GM12872 (cell line): Measurements from ENCODE around the gene SDK2.

Experiments used
- TF ChIP-seq, protein P1 (sequence below): IDR thresholded peaks from 3 replicates; pipeline ENCODE4 v1.5.1; 2011; ENCODE audit warnings: low read depth, mild to moderate bottlenecking, low read length, moderate library complexity; ENCODE audit not compliant: insufficient read depth

The SDK2 gene

DNA sequence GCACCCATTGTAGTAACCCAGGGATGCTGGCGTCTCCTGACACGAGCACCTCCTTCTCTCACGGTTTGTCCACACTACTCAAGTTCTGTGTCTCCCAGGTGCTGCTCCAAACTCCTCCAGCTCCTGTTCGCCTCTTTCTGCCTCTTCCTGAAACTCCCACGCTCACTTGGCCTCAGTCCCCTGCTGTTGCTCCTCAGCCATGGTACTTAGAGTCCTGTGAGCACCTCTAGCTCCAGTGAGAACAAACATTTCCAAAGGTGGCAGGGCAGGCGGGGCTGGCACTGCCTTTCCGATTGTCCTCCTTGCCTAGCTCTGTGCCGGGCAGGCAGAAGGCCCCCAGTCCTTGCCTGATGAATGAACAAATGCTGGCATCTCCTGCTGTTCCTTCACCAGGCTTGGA lies 146.1 kb downstream of the SDK2 start:
- TF ChIP-seq, protein P1, sequence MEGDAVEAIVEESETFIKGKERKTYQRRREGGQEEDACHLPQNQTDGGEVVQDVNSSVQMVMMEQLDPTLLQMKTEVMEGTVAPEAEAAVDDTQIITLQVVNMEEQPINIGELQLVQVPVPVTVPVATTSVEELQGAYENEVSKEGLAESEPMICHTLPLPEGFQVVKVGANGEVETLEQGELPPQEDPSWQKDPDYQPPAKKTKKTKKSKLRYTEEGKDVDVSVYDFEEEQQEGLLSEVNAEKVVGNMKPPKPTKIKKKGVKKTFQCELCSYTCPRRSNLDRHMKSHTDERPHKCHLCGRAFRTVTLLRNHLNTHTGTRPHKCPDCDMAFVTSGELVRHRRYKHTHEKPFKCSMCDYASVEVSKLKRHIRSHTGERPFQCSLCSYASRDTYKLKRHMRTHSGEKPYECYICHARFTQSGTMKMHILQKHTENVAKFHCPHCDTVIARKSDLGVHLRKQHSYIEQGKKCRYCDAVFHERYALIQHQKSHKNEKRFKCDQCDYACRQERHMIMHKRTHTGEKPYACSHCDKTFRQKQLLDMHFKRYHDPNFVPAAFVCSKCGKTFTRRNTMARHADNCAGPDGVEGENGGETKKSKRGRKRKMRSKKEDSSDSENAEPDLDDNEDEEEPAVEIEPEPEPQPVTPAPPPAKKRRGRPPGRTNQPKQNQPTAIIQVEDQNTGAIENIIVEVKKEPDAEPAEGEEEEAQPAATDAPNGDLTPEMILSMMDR = no peak

- TF ChIP-seq, protein P1 = no peak
Measured at GRCh38 chr17:73497721-73498120, 146.5 kb downstream of the SDK2 start.

DNA sequence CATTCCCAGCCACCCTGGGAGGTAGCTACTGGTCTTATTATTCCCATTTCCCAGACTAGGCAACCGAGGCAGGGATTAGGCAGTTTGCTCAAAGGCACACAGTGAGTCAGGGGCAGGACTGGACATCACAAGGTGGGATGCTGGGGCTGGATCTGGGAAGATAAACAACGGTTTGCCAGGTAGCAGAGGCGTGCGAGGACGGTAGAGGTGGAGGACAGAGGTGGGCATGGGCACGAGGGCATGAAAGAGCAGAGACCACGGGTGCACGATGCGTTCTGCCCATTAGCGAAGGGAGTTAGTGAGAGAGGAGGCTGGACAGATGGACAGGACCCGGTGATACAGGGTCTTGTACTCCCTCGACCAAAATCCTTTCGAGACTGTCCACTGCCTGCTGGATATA lies 148.0 kb downstream of the SDK2 start:
- TF ChIP-seq, protein P1 = no peak

- TF ChIP-seq, protein P1 = no peak
Measured at GRCh38 chr17:73495641-73496040, 148.6 kb downstream of the SDK2 start.

DNA sequence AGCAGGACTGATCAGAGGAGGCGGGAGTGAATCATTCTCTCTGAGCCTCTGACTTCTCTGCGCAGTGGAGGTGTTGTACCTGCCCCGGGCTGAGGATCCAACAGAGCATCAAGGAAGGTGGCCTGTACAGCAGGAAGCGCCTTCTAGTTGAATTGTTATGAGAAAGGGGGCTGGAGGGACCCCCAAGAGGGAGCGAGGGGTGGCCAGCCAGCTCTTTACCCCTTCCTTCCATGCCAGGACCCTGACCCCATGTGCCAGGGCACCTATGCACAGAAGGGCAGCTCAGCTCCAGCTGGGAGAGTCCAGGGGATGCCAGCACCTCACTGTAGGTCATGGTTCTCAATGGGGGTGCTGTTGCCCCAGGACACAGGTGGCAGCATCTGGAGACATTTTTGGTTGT lies 149.3 kb downstream of the SDK2 start:
- TF ChIP-seq, protein P1 = no peak

DNA sequence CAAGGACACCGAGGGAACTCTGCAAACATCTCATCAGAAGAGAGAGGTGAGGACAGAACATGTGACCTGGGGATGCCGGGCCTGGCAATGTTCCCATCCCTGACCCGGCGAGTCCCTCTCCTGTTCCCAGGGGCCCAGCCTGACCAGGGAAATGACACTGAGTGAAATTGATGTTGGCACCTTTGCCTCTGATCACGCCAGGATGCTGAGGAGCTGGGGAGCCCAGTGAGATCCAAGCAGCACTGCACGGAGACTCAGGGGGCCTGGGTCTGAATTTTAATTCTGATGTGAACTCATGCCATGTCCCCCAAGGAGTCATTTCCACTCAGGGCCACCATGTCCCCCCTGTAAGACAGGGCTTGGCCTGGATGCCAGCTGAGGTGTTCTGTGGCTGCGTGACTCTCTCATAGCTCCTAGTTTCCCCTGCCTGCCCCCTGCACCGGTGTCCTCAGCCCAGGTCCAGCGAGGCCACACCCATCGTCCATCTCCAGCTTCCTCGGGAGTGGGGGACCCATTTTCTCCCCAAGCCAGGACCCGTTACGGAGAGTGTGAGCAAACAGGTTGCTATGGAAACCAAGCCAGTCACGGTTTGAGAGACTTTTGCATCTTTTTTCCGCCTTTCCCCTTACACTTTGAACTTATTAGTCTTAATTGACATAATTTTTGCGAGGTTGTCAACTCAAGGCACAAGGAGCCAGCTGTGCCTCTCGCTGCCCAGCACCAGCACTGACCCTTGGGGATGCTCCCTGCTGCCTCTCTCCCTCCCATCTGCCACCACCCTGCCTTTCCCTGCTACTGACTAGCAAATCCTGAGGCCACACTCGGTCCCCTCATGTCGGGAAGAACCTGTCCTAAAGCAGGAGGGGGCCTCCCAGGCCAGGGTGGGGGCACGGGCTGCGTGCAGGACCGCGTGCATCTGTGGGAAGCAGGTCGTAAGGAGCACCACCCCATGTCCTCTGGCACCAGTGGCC lies 150.0 kb downstream of the SDK2 start:
- TF ChIP-seq, protein P1 = no peak

GRCh38 chr17:73492821-73493814 lies 151.1 kb downstream of the SDK2 start:
- TF ChIP-seq, protein P1 = no peak
